Stromal cell of bone marrow (primary cell): Measurements from ENCODE around the gene OSBPL1A.

Source experiments
- DNase-seq: peaks from one replicate; pipeline ENCODE4 v3.0.0-alpha.2; 2012; ENCODE audit warnings: low read depth

The OSBPL1A gene

GRCh38 chr18:24219561-24220317 is 177.9 kb downstream of the OSBPL1A start:
- no peak for DNase-seq

- DNase-seq: no peak
Observed at GRCh38 chr18:24214913-24215312, 182.7 kb downstream of the OSBPL1A start.

GRCh38 chr18:24214144-24214543 is 183.5 kb downstream of the OSBPL1A start:
- no peak for DNase-seq

- DNase-seq: no peak
Observed at GRCh38 chr18:24212939-24213338, 184.7 kb downstream of the OSBPL1A start.

GRCh38 chr18:24209558-24209957 is 188.1 kb downstream of the OSBPL1A start:
- no peak for DNase-seq

- DNase-seq: no peak
Observed at GRCh38 chr18:24208270-24209035, 189.2 kb downstream of the OSBPL1A start.

- DNase-seq: no peak
Observed at GRCh38 chr18:24204904-24205303, 192.7 kb downstream of the OSBPL1A start.

GRCh38 chr18:24201699-24202687 is 195.6 kb downstream of the OSBPL1A start:
- DNase-seq: no peak

GRCh38 chr18:24200494-24201290 is 196.9 kb downstream of the OSBPL1A start:
- no peak for DNase-seq

GRCh38 chr18:24199372-24199962 is 198.2 kb downstream of the OSBPL1A start:
- DNase-seq: no peak

GRCh38 chr18:24198461-24198860 is 199.2 kb downstream of the OSBPL1A start:
- no peak for DNase-seq

- DNase-seq: no peak
Observed at GRCh38 chr18:24197412-24197811, 200.2 kb downstream of the OSBPL1A start.

GRCh38 chr18:24196764-24197163 is 200.9 kb downstream of the OSBPL1A start:
- no peak for DNase-seq

- DNase-seq: no peak
Observed at GRCh38 chr18:24195296-24196053, 202.1 kb downstream of the OSBPL1A start.

GRCh38 chr18:24190590-24190989 is 207.0 kb downstream of the OSBPL1A start:
- DNase-seq: no peak

- DNase-seq: no peak
Observed at GRCh38 chr18:24189664-24190346, 207.8 kb downstream of the OSBPL1A start.

- no peak for DNase-seq
Observed at GRCh38 chr18:24189007-24189528, 208.6 kb downstream of the OSBPL1A start.

GRCh38 chr18:24188120-24188519 is 209.5 kb downstream of the OSBPL1A start:
- DNase-seq: no peak

GRCh38 chr18:24187689-24188088 is 209.9 kb downstream of the OSBPL1A start:
- no peak for DNase-seq
